ENCODE data around the gene KCNJ11.

- TF ChIP-seq SUZ12 (IDR thresholded peaks at IDR 0.05; ENCODE audit: extremely low read depth, insufficient read depth, insufficient read length) (no peak), ZNF274 (IDR thresholded peaks at IDR 0.05; ENCODE audit: low read depth, low read length) (no peak), YY1 (IDR thresholded peaks at IDR 0.05; ENCODE audit: insufficient read depth, insufficient read length) (no peak)
Observed at GRCh38 chr11:17343257-17343656, 45.2 kb downstream of the KCNJ11 start.
